ENCODE measurements around the gene OBSCN. TPM values are rescaled to one million over a fixed set of nuclear protein-coding genes. Genes with fewer than 3 reads are reported as not detected.
A peak's percentile ranks its signal among the peaks of the same experiment; 100 is the strongest.

Gene OBSCN
- total RNA-seq, 1 donor from 2014 or later, result 42.4 TPM

DNA sequence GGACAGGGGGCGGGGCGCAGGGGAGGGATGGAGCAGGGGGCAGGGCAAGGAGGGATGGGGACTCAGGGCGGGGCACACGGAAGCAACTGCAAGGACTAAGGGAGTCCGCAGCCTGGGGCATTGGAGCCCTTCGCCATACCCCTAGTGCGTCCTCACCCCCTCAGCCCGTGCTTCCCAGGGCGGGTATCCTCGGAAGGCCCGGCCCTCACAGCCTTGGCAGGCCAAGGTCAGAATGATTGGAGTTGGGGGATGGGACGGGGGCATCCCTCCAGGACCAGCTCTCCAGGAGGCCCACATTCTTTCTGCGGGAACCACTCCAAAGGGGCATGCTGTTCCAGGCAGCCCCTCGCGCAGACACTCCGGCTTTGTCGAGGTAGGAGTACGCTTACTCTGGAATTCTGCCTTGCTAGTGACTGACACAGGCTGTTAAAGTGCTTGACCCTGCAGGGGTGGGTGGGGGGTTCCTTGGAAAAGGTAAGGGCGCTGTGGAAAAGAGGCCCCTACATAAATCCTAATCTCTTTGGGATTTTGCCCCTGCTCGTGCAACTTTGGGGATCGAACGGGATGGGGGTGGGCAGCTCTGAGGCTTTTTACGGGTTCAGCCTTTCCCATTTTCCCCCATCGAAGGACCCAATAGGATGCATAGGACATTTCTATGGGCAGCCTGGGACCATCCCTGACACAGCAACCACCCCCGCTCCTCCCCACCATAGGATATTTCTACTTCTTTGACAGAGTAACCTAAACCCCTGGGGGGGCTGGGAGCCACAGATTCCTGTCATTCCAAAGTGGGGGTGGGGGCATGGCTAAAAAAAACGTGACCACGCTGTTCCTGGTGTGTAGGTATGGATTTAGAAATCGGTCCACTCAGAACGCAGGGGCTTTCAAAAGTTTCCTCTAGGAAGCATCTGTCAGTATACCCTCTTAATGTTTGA is 199.5 kb downstream of the OBSCN start:
- no peak for DNase-seq

DNA sequence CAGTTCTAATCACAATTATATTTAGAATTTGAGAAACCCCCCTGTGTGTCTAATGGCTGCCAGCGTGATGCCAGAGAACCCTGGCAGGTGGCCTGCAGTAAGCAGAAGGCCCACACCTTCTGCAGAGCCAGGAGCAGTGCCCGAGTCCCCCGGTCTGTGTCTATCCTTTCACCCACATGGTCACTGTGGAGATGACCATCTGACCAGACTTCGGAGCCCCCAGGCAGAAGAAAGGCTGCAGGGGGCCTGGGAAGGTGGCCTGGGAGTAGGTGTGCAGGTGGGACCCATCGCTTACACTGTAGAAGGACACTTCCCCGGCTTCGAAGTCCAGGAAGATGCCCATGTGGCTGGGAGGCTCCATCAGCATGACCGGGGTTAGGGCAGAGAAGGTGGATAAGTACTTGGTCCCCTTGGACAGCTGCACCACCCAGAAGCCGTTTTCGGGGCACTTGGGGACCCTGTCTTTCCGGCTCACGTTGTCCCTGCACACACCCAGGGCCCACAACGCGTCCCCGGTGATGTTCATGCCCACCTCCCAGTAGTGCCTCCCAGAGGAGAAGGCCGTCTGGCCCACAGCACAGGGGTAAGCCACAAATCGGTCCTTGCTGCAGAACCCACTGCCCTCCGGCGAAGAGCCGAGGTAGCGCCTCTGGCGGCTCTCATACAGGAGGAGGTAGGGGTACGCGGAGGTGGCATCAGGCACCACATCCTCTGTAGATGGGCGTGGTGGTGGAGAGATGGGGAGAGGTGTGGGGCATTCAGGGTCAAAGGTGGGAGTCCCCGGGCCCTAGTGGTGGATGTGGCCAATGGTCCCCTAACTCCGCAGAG is 200.4 kb downstream of the OBSCN start:
- DNase-seq, result no peak

DNA sequence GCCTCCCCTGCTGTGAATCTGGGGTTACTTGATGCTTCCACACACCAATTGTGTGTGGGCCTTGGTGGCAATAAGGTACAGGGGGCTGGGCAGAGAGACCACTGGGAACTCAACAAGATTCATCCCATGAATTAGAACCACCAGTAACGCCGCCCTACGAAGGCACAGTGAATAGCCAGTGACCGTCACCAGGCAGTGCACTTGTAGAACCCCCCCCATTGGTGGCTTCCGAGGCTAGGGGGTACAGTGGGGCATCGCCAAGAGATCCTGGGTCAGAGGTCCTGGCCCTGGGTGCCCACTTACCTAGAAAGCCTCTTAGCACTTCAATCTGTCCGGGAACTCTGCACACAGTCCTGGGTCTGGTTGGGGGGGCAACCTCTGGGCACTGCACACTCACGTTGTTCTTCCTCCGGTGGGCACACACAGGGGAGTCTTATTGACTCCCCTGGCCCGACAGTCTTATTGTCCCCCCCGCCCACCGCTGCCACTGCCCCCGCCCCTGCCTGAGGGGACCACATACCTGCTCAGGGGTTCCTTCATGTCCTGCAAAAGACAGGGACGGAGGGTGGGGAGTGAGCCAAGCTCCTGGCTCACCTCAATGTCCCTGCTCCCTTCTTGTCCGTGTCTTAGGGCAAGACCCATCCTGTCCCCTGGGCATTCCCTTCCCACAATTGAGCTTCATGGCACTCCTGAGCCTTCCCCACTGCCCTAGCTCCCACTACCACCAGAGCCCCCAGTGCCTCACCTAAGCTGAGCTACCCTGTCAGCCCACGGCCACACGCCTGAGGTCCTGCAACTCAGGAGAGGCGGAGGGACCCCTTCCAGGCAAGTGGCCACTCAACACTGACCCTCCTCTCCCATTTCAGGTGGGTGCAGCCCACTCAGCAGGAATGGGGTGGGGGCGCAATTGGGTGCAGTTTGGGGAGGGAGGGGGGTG is 201.3 kb downstream of the OBSCN start:
- DNase-seq, result no peak

DNA sequence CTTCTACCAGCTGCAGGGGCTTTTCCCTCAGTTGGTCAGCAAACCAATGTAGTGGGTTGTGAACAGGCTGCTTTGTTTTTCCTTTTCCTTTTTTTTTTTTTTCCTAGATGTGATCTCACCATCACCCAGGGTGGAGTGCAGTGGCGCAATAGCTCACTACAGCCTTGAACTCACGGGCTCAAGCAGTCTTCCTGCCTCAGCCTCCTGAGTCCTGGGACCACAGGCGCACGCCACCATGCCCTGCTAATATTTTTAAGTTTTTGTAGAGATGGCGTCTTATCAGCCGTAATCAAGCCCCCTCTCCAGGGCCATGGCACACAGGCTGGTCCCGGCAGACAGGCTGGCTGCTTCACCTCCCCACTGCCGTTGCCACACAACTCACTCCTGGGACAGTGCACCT is 202.2 kb downstream of the OBSCN start:
- no peak for DNase-seq

DNA sequence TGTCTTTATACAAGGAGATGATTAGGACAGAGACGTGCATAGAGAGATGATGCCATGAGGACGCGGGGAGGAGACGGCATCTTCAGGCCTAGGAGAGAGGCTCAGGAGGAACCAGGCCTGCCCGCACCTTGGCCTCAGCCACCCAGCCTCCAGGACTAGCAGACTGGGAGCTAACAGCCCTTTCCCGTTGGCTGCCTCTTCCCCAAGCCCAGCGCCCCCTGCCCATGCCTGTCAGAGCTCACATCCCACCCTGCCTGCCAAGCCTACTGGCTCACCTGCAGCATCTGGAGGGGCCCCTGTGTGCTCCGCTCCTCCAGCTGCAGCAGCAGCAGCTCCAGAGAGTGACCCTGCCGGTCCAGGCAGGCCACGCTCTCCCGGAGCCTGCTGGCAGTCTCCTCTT is 202.8 kb downstream of the OBSCN start:
- no peak for DNase-seq

DNA sequence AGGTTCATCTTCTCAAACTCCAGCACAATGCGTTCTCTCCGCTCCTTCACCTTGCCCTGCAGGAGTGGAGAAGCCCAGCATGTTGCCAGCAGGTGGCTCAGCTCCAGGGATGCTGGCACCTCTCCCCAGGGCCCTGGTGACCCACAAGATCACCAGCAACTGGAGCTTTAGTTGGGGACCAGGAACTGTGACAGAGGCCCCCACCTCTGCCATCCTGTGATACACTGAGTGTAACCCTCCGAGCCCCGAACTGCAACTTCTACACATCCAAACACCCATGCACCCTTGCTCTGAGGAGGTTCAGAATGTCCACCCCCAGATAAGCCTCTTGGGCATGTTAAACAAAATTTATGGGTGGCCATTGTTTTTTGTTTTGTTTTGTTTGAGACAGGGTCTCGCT is 203.3 kb downstream of the OBSCN start:
- DNase-seq, result no peak

DNA sequence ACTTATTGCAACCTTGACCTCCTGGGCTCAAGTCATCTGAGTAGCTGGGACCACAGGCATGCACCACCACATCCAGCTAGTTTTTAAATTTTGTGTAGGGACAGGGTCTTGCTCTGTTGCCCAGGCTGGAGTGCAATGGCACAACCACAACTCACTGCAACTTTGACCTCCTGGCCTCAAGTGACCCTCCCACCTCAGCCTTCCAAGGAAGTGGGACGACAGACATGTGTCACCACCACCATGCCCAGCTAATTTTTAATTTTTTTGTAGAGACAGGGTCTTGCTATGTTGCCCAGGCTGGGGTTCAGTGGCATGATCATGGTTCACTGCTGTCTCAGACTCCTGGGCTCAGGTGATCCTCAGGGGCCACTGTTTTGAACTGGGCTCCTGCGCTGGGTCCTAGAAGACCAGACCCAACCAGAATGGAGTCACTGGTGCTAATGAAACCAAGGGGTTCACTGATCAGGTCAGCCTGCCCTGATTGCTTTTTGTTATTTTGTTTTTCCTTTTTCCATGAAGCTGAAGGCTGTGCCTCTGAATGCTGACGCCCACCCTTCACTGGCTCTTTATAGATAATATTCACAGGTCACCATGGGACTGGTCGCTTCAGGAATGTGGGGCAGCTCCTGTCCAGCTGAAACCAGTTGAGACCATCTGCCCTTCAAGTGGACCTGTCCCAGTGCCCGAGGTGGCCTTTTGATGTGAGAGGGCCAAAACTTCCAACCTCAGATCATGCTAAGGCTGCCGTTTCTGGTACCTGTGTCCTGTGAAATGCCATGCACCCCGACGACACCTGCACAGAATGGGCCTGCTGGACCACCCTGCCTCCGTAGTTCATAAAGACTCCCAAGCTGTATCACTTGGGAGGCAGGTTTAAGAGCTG is 203.9 kb downstream of the OBSCN start:
- DNase-seq, result no peak

DNA sequence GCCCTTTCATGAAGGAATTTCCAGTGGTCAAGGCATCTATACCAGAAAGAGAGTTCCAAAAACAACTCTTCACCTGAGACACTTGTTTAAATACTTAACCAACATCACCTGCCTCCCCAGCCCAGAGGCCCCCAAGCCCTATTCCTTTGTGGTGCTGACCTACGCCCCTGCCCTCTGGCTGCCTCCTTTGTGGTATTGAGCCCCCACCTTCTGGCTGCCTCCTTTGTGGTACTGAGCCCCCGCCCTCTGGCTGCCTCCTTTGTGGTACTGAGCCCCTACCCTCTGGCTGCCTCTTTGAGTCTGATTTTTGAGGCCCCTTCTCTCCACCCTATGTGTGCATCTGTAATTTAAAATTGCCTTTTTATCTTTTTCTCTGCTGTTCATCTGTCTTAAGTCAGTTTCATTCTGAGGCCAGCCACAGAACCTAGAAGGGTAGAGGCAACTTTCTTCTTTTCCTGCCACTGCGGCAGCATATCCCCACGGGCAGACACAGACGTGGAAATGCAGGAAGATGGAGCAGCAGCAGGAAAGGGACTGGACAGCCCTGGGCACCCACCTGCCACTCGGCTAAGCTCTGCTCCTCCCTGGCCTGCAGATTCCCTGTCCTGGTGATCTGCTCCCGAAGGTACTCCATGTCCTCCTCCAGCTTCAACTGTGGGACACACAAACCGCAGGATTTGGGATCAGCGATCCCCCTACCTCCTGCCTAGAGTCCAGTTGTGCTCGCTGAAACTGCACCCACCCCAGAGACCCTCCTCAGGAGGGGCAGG is 205.6 kb downstream of the OBSCN start:
- no peak for DNase-seq

DNA sequence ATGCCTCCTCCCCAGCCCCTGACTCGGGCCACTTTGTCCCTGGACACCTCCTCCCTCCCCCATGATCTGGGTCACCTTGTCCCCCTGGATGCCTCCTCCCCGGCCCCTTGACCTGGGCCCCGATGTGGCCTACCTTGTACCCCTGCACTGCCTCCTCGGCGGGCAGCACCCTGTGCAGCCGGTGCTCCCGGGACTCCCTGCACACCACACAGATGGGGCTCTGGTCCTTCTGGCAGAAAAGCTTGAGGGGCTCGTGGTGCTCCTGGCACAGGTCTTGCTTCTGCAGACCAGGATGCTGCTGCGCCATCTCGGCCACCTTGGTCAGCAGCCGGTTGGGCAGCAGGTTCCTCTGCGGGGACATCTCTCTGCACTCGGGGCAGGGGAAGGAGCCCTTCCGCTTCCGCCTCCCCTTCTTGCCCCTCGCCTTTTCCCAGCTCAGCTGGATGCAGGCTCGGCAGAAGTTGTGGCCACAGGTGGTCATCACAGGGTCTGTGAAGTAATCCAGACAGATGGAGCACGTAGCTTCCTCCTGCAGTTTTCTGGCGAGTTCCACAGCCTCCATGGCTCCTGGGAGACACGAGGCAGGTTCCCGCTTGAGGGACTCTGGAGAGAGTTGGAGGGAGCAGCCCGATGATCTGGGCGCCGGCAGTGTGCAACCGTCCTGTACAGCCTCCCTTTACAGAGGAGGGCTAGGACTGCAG is 206.8 kb downstream of the OBSCN start:
- DNase-seq, result no peak

DNA sequence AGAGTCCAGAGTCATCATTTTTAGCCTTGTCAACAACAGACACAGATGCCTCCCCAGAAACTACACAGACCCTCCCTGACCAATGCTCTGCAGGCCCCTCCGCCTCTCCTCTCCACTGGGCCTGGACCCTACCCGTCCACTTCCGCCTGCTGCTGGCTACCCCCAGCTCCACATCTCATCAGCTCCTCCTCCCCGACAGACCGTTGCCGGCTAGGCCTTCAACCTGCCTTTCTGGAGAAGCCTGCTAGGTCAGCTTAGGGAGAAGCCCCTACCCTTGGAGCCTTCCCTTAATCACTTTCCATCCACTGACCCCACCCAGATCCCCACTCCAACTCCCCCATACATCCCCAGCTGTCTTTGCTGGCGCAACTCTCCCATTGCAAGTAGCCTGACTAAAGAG is 207.4 kb downstream of the OBSCN start:
- no peak for DNase-seq

DNA sequence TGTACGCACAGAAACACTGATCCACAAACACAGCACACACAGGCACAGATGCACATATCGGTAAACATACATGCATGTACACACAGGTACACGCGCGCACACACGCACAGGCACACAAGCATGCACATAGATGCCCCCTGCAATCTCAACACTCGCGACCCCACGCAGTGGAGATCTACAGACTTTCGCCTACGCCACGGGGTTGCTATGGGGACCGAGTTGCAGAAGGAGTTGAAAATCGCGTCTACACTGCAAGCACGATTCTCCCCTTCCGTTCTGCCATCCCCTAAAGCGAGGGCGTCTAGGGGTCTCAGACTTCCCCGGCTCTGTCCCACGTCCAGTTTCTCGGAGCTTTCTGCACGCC is 208.0 kb downstream of the OBSCN start:
- peak; percentile 48 for DNase-seq

DNA sequence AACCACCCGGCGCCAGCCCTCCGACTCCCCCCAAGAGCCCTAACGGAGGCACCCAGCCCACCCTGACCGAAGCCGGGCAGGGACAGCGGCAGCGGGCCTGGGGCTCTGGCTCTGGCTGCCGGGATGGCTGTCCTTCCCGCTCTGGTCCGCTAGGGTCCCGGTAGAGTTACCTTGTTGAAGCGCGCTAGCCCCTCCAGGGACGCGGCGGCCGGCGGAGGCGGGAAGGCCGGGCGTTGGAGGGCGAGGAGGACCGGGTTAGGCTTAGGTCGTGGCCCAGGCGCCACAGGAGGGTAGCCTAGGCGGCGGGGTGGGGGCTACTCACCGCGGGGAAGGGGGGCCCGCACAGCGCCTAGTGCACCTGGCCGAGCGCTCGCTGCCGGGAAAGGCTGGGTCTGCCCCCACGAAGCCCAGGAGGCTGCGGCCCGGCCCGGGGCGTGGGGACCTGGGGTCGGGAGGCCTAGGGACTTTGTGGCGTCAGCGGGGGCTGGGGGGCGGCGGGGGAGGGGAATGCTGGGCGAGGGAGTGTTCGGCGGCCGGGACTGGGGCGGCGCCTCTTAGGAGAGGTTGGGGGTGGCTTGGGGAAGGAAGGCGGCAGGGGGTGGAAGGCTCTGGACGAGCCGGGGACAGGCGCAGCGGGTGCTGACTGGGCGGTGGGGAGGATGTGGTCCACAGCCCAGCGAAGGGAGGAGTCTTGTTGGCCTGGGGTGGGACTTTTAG is 208.5 kb downstream of the OBSCN start, which contains the start of gene TRIM17:
Gene TRIM17, minus strand, starts transcription at position 645 of the 717 bp plus-strand sequence. CDS start 1,789 bp downstream, outside the sequence.
- peak; percentile 48 for DNase-seq

DNA sequence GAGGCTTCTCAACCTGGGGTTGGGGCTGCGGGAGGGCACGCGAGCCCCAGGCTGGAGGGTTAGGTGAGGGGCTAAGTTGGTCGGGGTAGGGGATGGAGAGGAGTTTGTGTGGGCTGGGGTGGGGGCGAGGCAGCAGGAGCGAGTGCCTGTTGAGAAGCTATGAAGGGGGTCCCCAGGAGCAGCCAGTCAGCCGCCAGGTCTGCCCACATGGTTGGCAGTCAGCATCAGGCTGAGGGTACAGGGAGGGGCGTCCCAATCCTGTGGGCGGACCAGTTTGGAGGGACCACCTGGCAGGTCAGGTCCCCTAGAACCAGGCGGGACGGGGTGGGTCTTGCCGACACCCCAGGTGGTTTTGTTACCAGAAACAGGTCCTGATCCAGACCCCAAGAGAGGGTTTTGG is 209.2 kb downstream of the OBSCN start:
- no peak for DNase-seq

DNA sequence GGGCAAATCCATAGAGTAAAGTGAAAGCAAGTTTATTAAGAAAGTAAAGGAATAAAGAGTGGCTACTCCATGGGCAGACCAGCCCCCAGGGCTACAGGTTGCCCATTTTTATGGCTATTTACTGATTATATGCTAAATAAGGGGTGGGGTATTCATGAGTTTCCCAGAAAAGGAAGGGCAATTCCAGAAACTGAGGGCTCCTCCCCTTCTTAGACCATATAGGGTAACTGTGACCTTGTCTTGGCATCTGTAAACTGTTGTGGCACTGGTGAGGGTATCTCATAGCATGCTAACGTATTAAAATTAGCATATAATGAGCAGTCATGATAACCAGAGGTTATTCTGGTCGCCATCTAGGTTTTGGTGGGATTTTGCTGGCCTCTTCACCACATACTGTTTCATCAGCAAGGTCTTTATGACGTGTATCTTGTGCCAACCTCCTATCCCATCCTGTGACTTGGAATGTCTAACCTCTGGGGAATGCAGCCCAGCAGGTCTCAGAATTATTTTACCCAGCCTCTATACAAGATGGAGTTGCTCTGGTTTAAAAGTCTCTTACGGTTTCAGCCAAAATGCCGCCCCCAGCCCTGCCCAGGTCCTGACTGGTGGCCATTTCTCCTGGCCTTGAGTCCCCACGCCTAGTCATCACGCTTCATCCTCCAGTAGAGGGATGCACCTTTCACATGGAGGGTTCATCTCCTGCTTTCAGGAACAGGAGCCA is 209.8 kb downstream of the OBSCN start:
- DNase-seq, result no peak

DNA sequence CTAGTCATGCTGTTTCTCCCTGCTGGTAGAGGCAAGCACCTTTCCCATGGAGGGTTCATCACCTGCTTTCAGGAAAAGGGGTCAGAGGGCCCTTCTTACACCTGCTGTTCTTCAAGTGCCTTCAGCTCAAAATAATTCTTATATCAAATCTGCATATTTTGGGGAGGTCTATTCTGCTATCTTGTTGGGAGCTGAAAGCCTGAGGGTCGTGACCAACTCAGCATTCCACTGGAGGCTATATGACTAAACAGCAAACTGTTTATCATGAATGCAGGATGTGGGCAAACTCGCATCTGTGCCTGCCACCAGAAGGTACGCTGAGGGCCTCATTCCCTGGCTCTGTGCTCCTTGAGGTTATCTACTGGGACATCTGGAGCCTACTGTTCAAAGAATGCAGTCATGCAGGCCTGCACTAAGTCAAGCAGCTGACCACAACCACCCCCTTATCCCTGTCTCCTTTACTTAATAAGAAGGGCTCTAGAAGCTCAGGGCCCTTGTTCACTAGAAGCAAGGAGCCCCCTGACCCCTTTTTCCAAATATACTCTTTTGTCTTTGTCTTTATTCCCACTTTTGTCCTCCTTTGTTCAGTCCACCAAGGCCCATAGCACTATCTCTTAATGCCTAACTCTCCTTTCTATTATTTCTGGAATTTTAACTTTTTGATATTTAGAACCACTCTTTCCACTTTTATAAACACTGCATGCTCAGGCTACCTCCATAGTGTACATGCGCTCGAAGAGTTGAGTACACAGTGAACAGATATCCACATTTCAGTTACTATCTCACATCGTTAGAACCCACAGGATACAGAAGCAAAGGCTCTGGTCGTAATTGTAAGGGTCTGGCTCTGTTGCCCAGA is 213.4 kb downstream of the OBSCN start:
- no peak for DNase-seq

DNA sequence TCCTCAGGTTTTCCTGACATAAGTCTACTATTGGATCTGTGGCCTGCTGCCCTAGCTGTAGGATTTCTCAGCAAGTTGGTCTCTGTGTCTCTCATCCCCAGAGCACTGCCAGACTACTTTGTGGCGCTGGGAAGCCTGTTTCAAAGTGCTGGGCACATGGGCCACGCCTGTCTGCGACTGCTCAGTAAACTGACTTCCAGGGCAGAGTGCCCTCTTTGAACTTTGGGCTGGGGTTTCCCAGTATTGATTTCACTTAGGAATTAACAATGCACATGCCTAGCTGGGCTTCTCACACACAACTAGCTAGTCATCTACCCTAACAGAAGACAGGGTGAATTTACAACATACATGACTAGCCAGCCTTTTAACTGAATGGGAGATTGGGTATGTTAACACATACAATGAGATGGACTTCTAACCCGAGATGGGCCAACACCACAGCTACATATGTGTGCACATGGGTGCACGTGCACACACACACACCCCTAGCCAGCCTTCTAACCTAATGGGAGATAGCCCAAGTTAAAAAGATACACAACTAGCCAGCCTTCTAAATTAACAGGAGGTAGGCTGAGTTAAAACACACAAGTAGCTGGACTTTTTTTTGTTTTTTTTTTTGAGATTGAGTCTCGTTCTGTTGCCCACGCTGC is 215.7 kb downstream of the OBSCN start:
- no peak for DNase-seq
